ENCODE measurements around the gene TIGIT.

The TIGIT gene

GRCh38 chr3:114356066-114356465, 62.2 kb downstream of the TIGIT start:
- Mint-ChIP-seq H3K36me3 (ENCODE audit: low read depth) (peaks cover 1% of the 10 kb centered on the region), H3K27me3 (ENCODE audit: low read depth, poor library complexity) (no peaks in the 10 kb centered on the region), H3K27ac (no peak overlapping the region), H3K9me3 (no peaks in the 10 kb centered on the region), H3K4me1 (no peaks in the 10 kb centered on the region), H3K4me3 (no peak overlapping the region)
- no peak for DNase-seq
- TF ChIP-seq, protein P1, sequence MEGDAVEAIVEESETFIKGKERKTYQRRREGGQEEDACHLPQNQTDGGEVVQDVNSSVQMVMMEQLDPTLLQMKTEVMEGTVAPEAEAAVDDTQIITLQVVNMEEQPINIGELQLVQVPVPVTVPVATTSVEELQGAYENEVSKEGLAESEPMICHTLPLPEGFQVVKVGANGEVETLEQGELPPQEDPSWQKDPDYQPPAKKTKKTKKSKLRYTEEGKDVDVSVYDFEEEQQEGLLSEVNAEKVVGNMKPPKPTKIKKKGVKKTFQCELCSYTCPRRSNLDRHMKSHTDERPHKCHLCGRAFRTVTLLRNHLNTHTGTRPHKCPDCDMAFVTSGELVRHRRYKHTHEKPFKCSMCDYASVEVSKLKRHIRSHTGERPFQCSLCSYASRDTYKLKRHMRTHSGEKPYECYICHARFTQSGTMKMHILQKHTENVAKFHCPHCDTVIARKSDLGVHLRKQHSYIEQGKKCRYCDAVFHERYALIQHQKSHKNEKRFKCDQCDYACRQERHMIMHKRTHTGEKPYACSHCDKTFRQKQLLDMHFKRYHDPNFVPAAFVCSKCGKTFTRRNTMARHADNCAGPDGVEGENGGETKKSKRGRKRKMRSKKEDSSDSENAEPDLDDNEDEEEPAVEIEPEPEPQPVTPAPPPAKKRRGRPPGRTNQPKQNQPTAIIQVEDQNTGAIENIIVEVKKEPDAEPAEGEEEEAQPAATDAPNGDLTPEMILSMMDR (IDR thresholded peaks at IDR 0.05), result no peak

GRCh38 chr3:114356525-114356924, 62.7 kb downstream of the TIGIT start:
- Mint-ChIP-seq H3K9me3 (no peaks in the 10 kb centered on the region), H3K4me1 (no peaks in the 10 kb centered on the region), H3K36me3 (ENCODE audit: low read depth) (no peaks in the 10 kb centered on the region), H3K4me3 (no peak overlapping the region), H3K27ac (no peak overlapping the region), H3K27me3 (ENCODE audit: low read depth, poor library complexity) (no peaks in the 10 kb centered on the region)
- TF ChIP-seq, protein P1 (IDR thresholded peaks at IDR 0.05), result no peak
- no peak for DNase-seq

All from nephron progenitor cell (in vitro differentiated cells).